IMR-90 (cell line): Measurements from ENCODE around the gene AMELX. TPM values are rescaled to one million over a fixed set of nuclear protein-coding genes. Genes with fewer than 3 reads are reported as not detected.

Source experiments
- ATAC-seq: fragments of 200-7000 bp; cut with Tn5 transposase; 2 replicates; pipeline ENCODE4 v1.9.1; 2020; ENCODE audit warnings: low read depth, mild to moderate bottlenecking, moderate library complexity
- BruUV-seq: library from RNA; stranded (reverse); fragments of 400-500 nt; replicated peaks from 2 replicates; lab custom pipeline; 2021; lab: Mats Ljungman, UMichigan
- CTCF ChIA-PET: fragments of 300-600 bp; formaldehyde crosslinking; extraction: SDS; loops from one replicate; lab custom pipeline; 2021; ENCODE audit warnings: antibody characterized with exemption; lab: Yijun Ruan, JAX
- POLR2A ChIA-PET: fragments of 300-600 bp; sonication (Branson Sonifier 250); formaldehyde crosslinking; loops from one replicate; lab custom pipeline; 2022; ENCODE audit warnings: antibody characterized with exemption; ENCODE audit not compliant: unreplicated experiment; lab: Charles Lee
- DNase-seq: peaks from one replicate; pipeline ENCODE4 v3.0.0; 2013
- H2AFZ ChIP-seq: replicated peaks from 2 replicates; pipeline ENCODE3; 2013; ENCODE audit warnings: low read length, mild to moderate bottlenecking; ENCODE audit not compliant: poor library complexity
- H2AK5ac ChIP-seq: 2 replicates; pipeline ENCODE4 v1.6.1; 2013; ENCODE audit warnings: low read depth, low read length, inconsistent platforms
- H2AK9ac ChIP-seq: replicated peaks from 2 replicates; pipeline ENCODE3; 2013; ENCODE audit warnings: mild to moderate bottlenecking, low read depth, low read length, moderate library complexity; ENCODE audit not compliant: poor library complexity
- H2BK120ac ChIP-seq: 2 replicates; pipeline ENCODE4 v1.6.1; 2013; ENCODE audit warnings: low read depth, low read length, inconsistent platforms
- H2BK15ac ChIP-seq: 3 replicates; pipeline ENCODE4 v1.6.1; 2013; ENCODE audit warnings: low read depth, low read length, inconsistent platforms
- H2BK20ac ChIP-seq: 2 replicates; pipeline ENCODE4 v1.6.1; 2013; ENCODE audit warnings: low read depth, mild to moderate bottlenecking, inconsistent platforms, low read length, moderate library complexity
- H2BK5ac ChIP-seq: 2 replicates; pipeline ENCODE4 v1.6.1; 2013; ENCODE audit warnings: mild to moderate bottlenecking, low read depth, low read length, inconsistent platforms; ENCODE audit not compliant: poor library complexity, severe bottlenecking
- H3K14ac ChIP-seq: replicated peaks from 2 replicates; pipeline ENCODE4 v1.6.1; 2013; ENCODE audit warnings: low read depth, low read length, inconsistent platforms
- H3K18ac ChIP-seq: 2 replicates; pipeline ENCODE4 v1.6.1; 2013; ENCODE audit warnings: low read depth, low read length, control low read depth
- H3K23ac ChIP-seq: 2 replicates; pipeline ENCODE4 v1.6.1; 2013; ENCODE audit warnings: low read depth, low read length, inconsistent platforms
- H3K27ac ChIP-seq: 2 replicates; pipeline ENCODE4 v1.5.1; 2013; ENCODE audit warnings: mild to moderate bottlenecking, control low read depth, low read length; ENCODE audit not compliant: insufficient read depth
- H3K27me3 ChIP-seq: 2 replicates; pipeline ENCODE4 v1.6.1; 2013; ENCODE audit warnings: low read length; ENCODE audit not compliant: control insufficient read depth, insufficient read depth
- H3K36me3 ChIP-seq: 2 replicates; pipeline ENCODE4 v1.6.1; 2013; ENCODE audit warnings: low read length, mixed read lengths; ENCODE audit not compliant: control insufficient read depth, insufficient read depth
- H3K4ac ChIP-seq: 2 replicates; pipeline ENCODE4 v1.6.1; 2013; ENCODE audit warnings: low read depth, low read length, inconsistent platforms
- H3K4me1 ChIP-seq: 2 replicates; pipeline ENCODE4 v1.6.1; 2013; ENCODE audit warnings: low read length, mixed read lengths; ENCODE audit not compliant: control insufficient read depth, insufficient read depth
- H3K4me2 ChIP-seq: 2 replicates; pipeline ENCODE4 v1.6.1; 2013; ENCODE audit warnings: low read depth, mild to moderate bottlenecking, control low read depth, low read length, moderate library complexity
- H3K4me3 ChIP-seq: 2 replicates; pipeline ENCODE4 v1.5.1; 2013; ENCODE audit warnings: low read depth, mild to moderate bottlenecking, control low read depth, low read length, moderate library complexity; ENCODE audit not compliant: insufficient read depth
- H3K56ac ChIP-seq: 2 replicates; pipeline ENCODE4 v1.6.1; 2013; ENCODE audit warnings: low read length, inconsistent platforms; ENCODE audit not compliant: insufficient read depth; ENCODE audit errors: extremely low read depth
- H3K79me1 ChIP-seq, 2 experiments: 2 replicates each; pipeline ENCODE4 v1.6.1; 2013; ENCODE audit warnings: low read length in 2 of 2, inconsistent platforms in 1 of 2, low read depth in 1 of 2
- H3K9ac ChIP-seq: 2 replicates; pipeline ENCODE4 v1.6.1; 2013; ENCODE audit warnings: low read depth, low read length, control low read depth
- H3K9me1 ChIP-seq: 2 replicates; pipeline ENCODE4 v1.6.1; 2013; ENCODE audit warnings: low read length, inconsistent platforms; ENCODE audit not compliant: insufficient read depth
- H3K9me3 ChIP-seq: 2 replicates; pipeline ENCODE4 v1.6.1; 2013; ENCODE audit warnings: low read length; ENCODE audit not compliant: control insufficient read depth, insufficient read depth
- H4K20me1 ChIP-seq: 2 replicates; pipeline ENCODE4 v1.6.1; 2013; ENCODE audit warnings: low read length, inconsistent platforms; ENCODE audit not compliant: insufficient read depth
- H4K5ac ChIP-seq: 2 replicates; pipeline ENCODE4 v1.6.1; 2013; ENCODE audit warnings: mild to moderate bottlenecking, low read depth, low read length, control low read depth
- H4K8ac ChIP-seq, 2 experiments: 2 replicates each; pipeline ENCODE4 v1.6.1; 2013; ENCODE audit warnings: low read depth in 2 of 2, low read length in 2 of 2, control low read depth in 1 of 2, inconsistent platforms in 1 of 2
- H4K91ac ChIP-seq: 2 replicates; pipeline ENCODE4 v1.6.1; 2013; ENCODE audit warnings: low read depth, low read length, inconsistent platforms; ENCODE audit not compliant: insufficient read depth
- CHD1 ChIP-seq: IDR thresholded peaks from 2 replicates; pipeline ENCODE4 v1.6.1; 2012; ENCODE audit warnings: low read depth, low read length, improper control_type of control experiment
- MAZ ChIP-seq: IDR thresholded peaks from 2 replicates; pipeline ENCODE4 v1.6.1; 2012; ENCODE audit warnings: low read depth, mild to moderate bottlenecking, low read length, improper control_type of control experiment, moderate library complexity, borderline replicate concordance
- POLR2A ChIP-seq: IDR thresholded peaks from 2 replicates; pipeline ENCODE4 v1.6.1; 2012; ENCODE audit warnings: mild to moderate bottlenecking, low read depth, low read length
- SMC3 ChIP-seq: fragments of 150-350 bp; IDR thresholded peaks from 2 replicates; pipeline ENCODE4 v1.6.1; 2016; ENCODE audit warnings: low read depth, mild to moderate bottlenecking, antibody characterized with exemption, low read length, moderate library complexity
- WGBS, 2 experiments: methylation state at CpG; one replicate each; pipeline versions ENCODE4 v1.1.5 to v1.1.7; 2013; ENCODE audit warnings: missing lambda C conversion rate in 2 of 2; ENCODE audit not compliant: insufficient read length in 1 of 2; ENCODE audit errors: extremely low coverage in 2 of 2; 5-methylcytosine and 5-hydroxymethylcytosine counted together
- dilution Hi-C: fragments of 300-500 bp; cut with HindIII; formaldehyde crosslinking; loops from one replicate; pipeline ENCODE4 v1.14.3; 2018; ENCODE audit warnings: low sequenced_read_pairs; ENCODE audit not compliant: unreplicated experiment
- in situ Hi-C: fragments of 300-500 bp; cut with MboI; formaldehyde crosslinking; loops from 3 replicates; pipeline ENCODE4 v1.14.3; 2019; ENCODE audit warnings: low sequenced_read_pairs, inconsistent platforms, mixed read lengths
- intact Hi-C: fragments of 100-400 bp; cut with micrococcal nuclease; formaldehyde crosslinking; loops from 2 replicates; pipeline ENCODE4 v1.10.0; 2022
- polyA plus RNA-seq, 3 experiments: library from polyadenylated mRNA; depleted of rRNA; stranded (reverse); fragments of >200 nt; gene quantifications; 2 replicates each; pipeline ENCODE4 v1.2.3, GENCODE V29; 2012; ENCODE audit warnings: low replicate concordance in 1 of 3
- total RNA-seq: library from RNA; depleted of rRNA; stranded (reverse); fragments of >200 nt; gene quantifications from 2 replicates; pipeline ENCODE4 v1.2.3, GENCODE V29; 2012
- TF ChIP-seq, protein P1 (sequence below): fragments of 150-350 bp; IDR thresholded peaks from 2 replicates; pipeline ENCODE4 v1.6.1; 2016; ENCODE audit warnings: low read depth, mild to moderate bottlenecking, low read length, moderate library complexity, borderline replicate concordance

The AMELX gene
- total and polyA plus RNA-seq, 2 of the 4 experiments (the other 2 are of a cell fraction), result not detected

DNA sequence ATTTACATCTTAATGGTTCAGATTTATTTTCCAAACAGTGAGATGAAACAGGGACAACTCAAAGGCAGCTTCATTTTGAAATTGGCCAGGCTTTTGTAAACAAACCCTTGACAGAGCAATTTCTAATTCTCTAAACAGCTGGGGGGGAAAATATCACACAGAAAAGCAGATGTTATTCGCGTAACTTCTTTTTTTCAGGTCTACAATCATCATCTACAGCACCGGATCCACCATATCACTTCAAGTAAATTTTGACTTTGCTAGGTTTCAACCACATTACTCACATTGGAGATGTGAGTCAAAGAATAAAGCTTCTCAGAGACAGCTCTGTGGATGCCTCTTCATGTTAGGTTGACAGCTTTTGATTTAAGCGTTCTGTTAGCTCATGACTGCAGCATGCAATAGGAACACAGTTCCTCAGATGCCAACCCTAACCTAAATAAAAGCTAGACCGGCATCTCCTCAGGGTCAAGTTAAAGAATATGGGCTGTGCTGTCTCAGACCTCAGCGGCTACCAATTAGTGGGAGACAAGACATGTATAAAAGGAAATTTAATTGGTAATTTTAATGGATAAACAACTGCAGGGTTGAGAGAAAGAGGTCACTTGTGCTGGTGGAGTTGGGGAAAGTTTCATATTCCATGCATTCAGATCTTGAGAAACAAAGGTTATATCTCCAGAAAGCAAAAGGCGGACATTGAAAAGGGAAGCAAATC, 26.8 kb downstream of the AMELX start:
- Histone ChIP-seq H4K20me1 (no peaks in the 10 kb centered on the region), H3K27me3 (no peaks in the 10 kb centered on the region), H3K23ac (no peak overlapping the region), H3K4me3 (no peak overlapping the region), H3K9me1 (no peaks in the 10 kb centered on the region), H2AK9ac (no peak overlapping the region), H3K27ac (no peak overlapping the region), H2BK120ac (no peak overlapping the region), H2BK15ac (no peak overlapping the region), H2AK5ac (no peak overlapping the region), H4K5ac (no peak overlapping the region), H3K4ac (no peak overlapping the region), H3K79me1 (no peaks in the 10 kb centered on the region), H3K9me3 (peaks cover 3% of the 10 kb centered on the region; the same call in 1 of the 2 replicates), H3K4me2 (peak overlapping the region; percentile 50), H4K91ac (no peak overlapping the region), H3K14ac (no peak overlapping the region), H2BK20ac (no peak overlapping the region), H3K4me1 (no peaks in the 10 kb centered on the region), H3K9ac (no peak overlapping the region), H4K8ac (no peak overlapping the region), H2AFZ (no peak overlapping the region), H3K18ac (no peak overlapping the region), H3K36me3 (no peaks in the 10 kb centered on the region), H2BK5ac (no peak overlapping the region), H3K56ac (no peak overlapping the region)
- no CpG with 5 or more reads among the region's 7 CpGs for WGBS, 2 experiments
- ATAC-seq (no peak; the same call in 1 of the 2 replicates), DNase-seq (peak; percentile 13)
- in situ Hi-C loops, result no loop called here
- dilution Hi-C loops, result no loop called here
- TF ChIP-seq SMC3, result no peak
- no peak for TF ChIP-seq POLR2A
- TF ChIP-seq, protein P1, sequence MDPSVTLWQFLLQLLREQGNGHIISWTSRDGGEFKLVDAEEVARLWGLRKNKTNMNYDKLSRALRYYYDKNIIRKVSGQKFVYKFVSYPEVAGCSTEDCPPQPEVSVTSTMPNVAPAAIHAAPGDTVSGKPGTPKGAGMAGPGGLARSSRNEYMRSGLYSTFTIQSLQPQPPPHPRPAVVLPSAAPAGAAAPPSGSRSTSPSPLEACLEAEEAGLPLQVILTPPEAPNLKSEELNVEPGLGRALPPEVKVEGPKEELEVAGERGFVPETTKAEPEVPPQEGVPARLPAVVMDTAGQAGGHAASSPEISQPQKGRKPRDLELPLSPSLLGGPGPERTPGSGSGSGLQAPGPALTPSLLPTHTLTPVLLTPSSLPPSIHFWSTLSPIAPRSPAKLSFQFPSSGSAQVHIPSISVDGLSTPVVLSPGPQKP, result no peak
- no peak for TF ChIP-seq MAZ
- TF ChIP-seq CHD1, result no peak
- POLR2A ChIA-PET, result no interaction called here
- CTCF ChIA-PET, result no interaction called here
- no TSS peak for BruUV-seq
- intact Hi-C loops, result no loop called here
